ENCODE data around the gene ELOA. TPM values are rescaled to one million over a fixed set of nuclear protein-coding genes. Genes with fewer than 3 reads are reported as not detected.
A peak's percentile ranks its signal among the peaks of the same experiment; 100 is the strongest.

Gene ELOA
- total and polyA plus RNA-seq, 2 donors (not counting 1 experiment from before 2014, with no cell fraction given) = 12.9 to 56.6 TPM

DNA sequence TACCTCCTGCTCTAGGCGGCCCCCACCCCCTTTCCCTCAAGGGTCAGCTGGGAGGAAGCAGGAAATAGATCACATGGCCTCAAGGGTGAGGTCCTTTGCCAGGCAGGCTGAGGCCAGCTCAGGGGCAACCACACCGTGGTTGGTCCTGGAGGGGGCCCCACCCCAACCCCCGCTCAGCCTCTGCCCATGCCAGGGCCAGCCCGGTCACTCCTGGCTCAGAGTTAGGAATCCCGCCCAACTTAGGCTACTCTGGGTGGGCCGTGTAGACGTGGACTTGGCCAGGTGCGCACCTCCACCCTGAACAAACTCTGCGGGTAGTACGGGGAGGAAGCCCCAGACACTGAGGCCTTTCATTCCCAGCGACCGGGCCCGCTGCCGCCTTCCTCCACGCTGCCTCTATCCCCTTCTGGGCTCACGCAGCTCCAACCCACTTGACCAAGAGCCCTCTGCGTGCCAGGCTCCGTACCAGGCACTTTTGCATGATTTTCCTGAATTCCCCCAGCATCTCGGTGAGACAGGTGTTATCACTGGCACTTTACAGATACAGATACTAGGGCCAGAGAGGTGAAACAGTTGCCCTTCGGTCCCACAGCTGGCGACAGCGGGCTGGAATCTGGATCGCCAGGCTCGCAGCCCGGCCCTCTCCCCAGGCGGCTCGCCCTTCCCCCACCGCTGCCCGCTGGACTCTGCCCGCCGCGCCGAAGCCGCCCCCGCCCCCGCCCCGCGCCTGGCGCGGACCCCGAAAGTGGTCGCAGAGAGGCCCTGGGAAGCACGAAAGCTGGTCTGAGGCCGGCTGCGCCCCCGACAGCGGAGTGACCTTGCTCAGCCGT is 56.5 kb downstream of the ELOA start:
- ATAC-seq (ENCODE audit: low read depth) (peak; percentile 0), DNase-seq (peak; percentile 43)
- peak overlapping the region; percentile 94 for H2AFZ ChIP-seq (ENCODE audit: insufficient read depth, low read depth, low read length, poor library complexity, severe bottlenecking)
- no peaks in the 10 kb centered on the region for H3K27me3 ChIP-seq (replicated peaks in 1 of 4; ENCODE audit: control extremely low read depth in 1 of 4, control insufficient read depth in 3 of 4, insufficient read depth in 4 of 4, low read length in 3 of 4)
- no peaks in the 10 kb centered on the region for H4K20me1 ChIP-seq (ENCODE audit: control insufficient read depth, insufficient read depth, low read length, poor library complexity, severe bottlenecking)
- peaks cover 0 to 3% (median 0%) of the 10 kb centered on the region in 3 donors for H3K9me3 ChIP-seq (ENCODE audit: control extremely low read depth in 1 of 3, control insufficient read depth in 2 of 3, insufficient read depth in 1 of 3, low read length in 2 of 3)
- Mint-ChIP-seq H3K4me3 (peak overlapping the region; percentile 95), H3K9me3 (ENCODE audit: insufficient read depth) (no peaks in the 10 kb centered on the region), H3K27me3 (no peaks in the 10 kb centered on the region), H3K27ac (peak overlapping the region; percentile 87), H3K4me1 (peaks cover 18% of the 10 kb centered on the region)
- H3K4me1 ChIP-seq (ENCODE audit: control insufficient read depth in 2 of 2, insufficient read depth in 2 of 2, low read length in 2 of 2) = peaks cover 15 to 20% of the 10 kb centered on the region in 2 donors
- H3K4me2 ChIP-seq (replicated peaks; ENCODE audit: low read depth, low read length, poor library complexity, severe bottlenecking) = peak overlapping the region; percentile 97
- H3K9ac ChIP-seq (ENCODE audit: low read length) = peak overlapping the region; percentile 95
- H3K4me3 ChIP-seq (ENCODE audit: control extremely low read depth in 1 of 5, extremely low read depth in 1 of 5, insufficient read depth in 1 of 5, low read depth in 2 of 5, low read length in 4 of 5) = peak overlapping the region; percentile 38 to 99 (median 80)
- intact Hi-C loops (cut with micrococcal nuclease) = loop anchor here (1.0 to 2.0 kb wide), 10 partner anchors 8 to 431 kb away; partner anchors contain the start of genes ASAP3, ELOA, HMGCL and LYPLA2
- POLR2A ChIA-PET = interaction anchor here (0.7 to 1.9 kb wide), 4 partner anchors 9 to 117 kb away, joined by 3 to 7 read pairs (median 4); partner anchors contain the start of gene LYPLA2
- H3K79me2 ChIP-seq (ENCODE audit: control insufficient read depth, insufficient read depth, low read length) = peaks cover 4% of the 10 kb centered on the region
- peak overlapping the region in 1 of 2 donors; percentile 93 for H3K27ac ChIP-seq (ENCODE audit: low read length in 2 of 2)
- peaks cover 2 to 15% of the 10 kb centered on the region in 2 experiments for H3K36me3 ChIP-seq (replicated peaks in 1 of 2; ENCODE audit: control extremely low read depth in 1 of 2, control insufficient read depth in 1 of 2, extremely low read depth in 1 of 2, insufficient read depth in 2 of 2, low read length in 1 of 2)
- TF ChIP-seq EZH2 (IDR thresholded peaks at IDR 0.05; ENCODE audit: borderline replicate concordance, insufficient read depth, low read depth, low read length, poor library complexity, severe bottlenecking) = no peak
- CTCF ChIA-PET = interaction anchor here (1.2 to 3.3 kb wide), 6 partner anchors 9 to 89 kb away, joined by 3 to 28 read pairs (median 3); partner anchors contain the start of gene PITHD1
- 2% methylated on average over 45 of the region's 48 CpGs for WGBS (ENCODE audit: insufficient coverage)
